Body of pancreas (tissue), 4 donors: ENCODE measurements around the gene PPDPF.

Experiments
- POLR2A ChIP-seq, 3 donors: fragments of 450-650 bp; IDR thresholded peaks; one replicate each; pipeline ENCODE4 v1.6.1; 2016; ENCODE audit warnings: antibody characterized with exemption in 3 of 3, mild to moderate bottlenecking in 2 of 3
- TF ChIP-seq, protein P1 (sequence below), 7 experiments: fragments of 450-650 bp in 4 of 7; fragments of 200-600 bp in 3 of 7; sonication (generic) in 3 of 7; IDR thresholded peaks; one replicate each; pipeline ENCODE4 v1.5.1; 2016 to 2019; ENCODE audit warnings: antibody characterized with exemption in 7 of 7

DNA sequence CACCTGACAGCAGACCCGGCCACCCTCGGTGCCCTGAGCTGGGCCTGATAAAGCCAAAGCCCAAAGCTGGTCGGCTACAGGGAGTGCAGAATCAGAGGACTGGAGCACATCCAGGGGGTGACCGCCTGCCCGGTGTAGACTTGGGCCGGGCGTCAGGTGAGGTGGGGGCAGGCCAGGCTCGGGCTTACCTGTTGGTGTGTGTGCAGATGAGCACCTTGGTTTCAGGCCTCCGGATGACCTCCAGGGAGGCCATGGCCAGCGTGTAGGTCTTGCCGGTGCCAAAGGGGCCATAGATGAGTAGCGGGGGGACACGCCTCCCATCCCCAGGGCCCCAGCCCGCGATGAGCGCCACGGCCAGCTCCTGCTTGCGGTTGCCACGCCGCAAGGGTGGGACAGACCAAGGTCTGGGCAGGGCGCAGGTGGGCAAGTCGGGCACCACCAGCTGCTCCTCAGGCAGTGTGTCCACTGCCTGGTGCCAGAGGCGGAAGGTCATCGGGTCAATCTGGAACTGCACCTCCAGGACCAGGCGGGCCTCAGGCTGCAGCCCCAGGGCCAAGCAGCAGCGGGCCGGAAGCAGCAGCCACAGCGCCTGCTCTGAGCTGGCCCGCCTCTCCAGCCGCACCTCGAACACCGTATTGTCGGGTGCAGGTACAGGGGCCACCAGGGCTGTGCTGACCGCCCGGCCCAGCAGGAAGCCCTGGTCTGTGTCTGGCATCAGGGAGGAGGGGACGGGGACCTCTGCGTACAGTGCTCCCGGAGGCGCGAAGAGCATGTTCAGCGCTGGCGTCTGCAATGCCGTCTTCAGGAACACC is 47.8 kb downstream of the PPDPF start:
- TF ChIP-seq, protein P1, sequence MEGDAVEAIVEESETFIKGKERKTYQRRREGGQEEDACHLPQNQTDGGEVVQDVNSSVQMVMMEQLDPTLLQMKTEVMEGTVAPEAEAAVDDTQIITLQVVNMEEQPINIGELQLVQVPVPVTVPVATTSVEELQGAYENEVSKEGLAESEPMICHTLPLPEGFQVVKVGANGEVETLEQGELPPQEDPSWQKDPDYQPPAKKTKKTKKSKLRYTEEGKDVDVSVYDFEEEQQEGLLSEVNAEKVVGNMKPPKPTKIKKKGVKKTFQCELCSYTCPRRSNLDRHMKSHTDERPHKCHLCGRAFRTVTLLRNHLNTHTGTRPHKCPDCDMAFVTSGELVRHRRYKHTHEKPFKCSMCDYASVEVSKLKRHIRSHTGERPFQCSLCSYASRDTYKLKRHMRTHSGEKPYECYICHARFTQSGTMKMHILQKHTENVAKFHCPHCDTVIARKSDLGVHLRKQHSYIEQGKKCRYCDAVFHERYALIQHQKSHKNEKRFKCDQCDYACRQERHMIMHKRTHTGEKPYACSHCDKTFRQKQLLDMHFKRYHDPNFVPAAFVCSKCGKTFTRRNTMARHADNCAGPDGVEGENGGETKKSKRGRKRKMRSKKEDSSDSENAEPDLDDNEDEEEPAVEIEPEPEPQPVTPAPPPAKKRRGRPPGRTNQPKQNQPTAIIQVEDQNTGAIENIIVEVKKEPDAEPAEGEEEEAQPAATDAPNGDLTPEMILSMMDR (IDR thresholded peaks at IDR 0.05) = no peak
- no peak for TF ChIP-seq POLR2A (IDR thresholded peaks at IDR 0.05)
